Measurements from ENCODE around the gene DLG2. TPM values are rescaled to one million over a fixed set of nuclear protein-coding genes. Genes with fewer than 3 reads are reported as not detected.
"Not testable (repeated sequence)": the region's sequence is repeated elsewhere in the genome, so short reads cannot be mapped to it uniquely, and the experiment has no call there.

The DLG2 gene
- total and polyA plus RNA-seq, 9 donors = 2.5 to 20.7 (median 12.0) TPM

GRCh38 chr11:83424376-83425136, 2202.6 kb downstream of the DLG2 start:
- Histone ChIP-seq H3K4me3 (no peak overlapping the region), H3K27ac (no peak overlapping the region), H3K27me3 (no peaks in the 10 kb centered on the region), H3K9me3 (no peaks in the 10 kb centered on the region), H3K36me3 (no peaks in the 10 kb centered on the region), H3K4me1 (ENCODE audit: insufficient read depth) (no peaks in the 10 kb centered on the region)
- TF ChIP-seq EP300 (IDR thresholded peaks at IDR 0.05) = no peak
- TF ChIP-seq CTCF (IDR thresholded peaks at IDR 0.05) = no peak
- TF ChIP-seq POLR2A (IDR thresholded peaks at IDR 0.05) = no peak
- intact Hi-C loops (cut with DNase I) = no loop called here
- 10 to 19% (median 14%) methylated on average over 2 of the region's 2 CpGs for WGBS, 3 donors
- no peak for DNase-seq

GRCh38 chr11:83422641-83423040, 2204.5 kb downstream of the DLG2 start:
- WGBS, 3 donors = 78 to 87% (median 85%) methylated on average over 5 of the region's 5 CpGs
- DNase-seq; H3K4me3 ChIP-seq; intact Hi-C loops (cut with DNase I); H3K27ac ChIP-seq; H3K4me1 ChIP-seq (ENCODE audit: insufficient read depth); H3K36me3 ChIP-seq; H3K27me3 ChIP-seq; H3K9me3 ChIP-seq: not testable (repeated sequence)

- Histone ChIP-seq H3K9me3 (no peaks in the 10 kb centered on the region), H3K27me3 (no peaks in the 10 kb centered on the region), H3K4me3 (no peak overlapping the region), H3K4me1 (ENCODE audit: insufficient read depth) (no peaks in the 10 kb centered on the region), H3K27ac (no peak overlapping the region), H3K36me3 (no peaks in the 10 kb centered on the region)
- 61 to 69% (median 65%) methylated on average over 2 of the region's 2 CpGs for WGBS, 3 donors
- intact Hi-C loops (cut with DNase I) = no loop called here
- DNase-seq = no peak
- no peak for TF ChIP-seq CTCF (IDR thresholded peaks at IDR 0.05)
- no peak for TF ChIP-seq EP300 (IDR thresholded peaks at IDR 0.05)
- no peak for TF ChIP-seq POLR2A (IDR thresholded peaks at IDR 0.05)
Measured at GRCh38 chr11:83410605-83411565, 2216.3 kb downstream of the DLG2 start.

GRCh38 chr11:83409891-83410290, 2217.3 kb downstream of the DLG2 start:
- no peaks in the 10 kb centered on the region for H3K9me3 ChIP-seq
- H3K4me3 ChIP-seq = no peak overlapping the region
- intact Hi-C loops (cut with DNase I) = no loop called here
- TF ChIP-seq CTCF (IDR thresholded peaks at IDR 0.05) (no peak), EP300 (IDR thresholded peaks at IDR 0.05) (no peak), POLR2A (IDR thresholded peaks at IDR 0.05) (no peak)
- no peak for DNase-seq
- 79 to 85% (median 80%) methylated on average over 2 of the region's 2 CpGs for WGBS, 3 donors
- no peak overlapping the region for H3K27ac ChIP-seq
- H3K27me3 ChIP-seq = no peaks in the 10 kb centered on the region
- no peaks in the 10 kb centered on the region for H3K36me3 ChIP-seq
- H3K4me1 ChIP-seq (ENCODE audit: insufficient read depth) = no peaks in the 10 kb centered on the region

All from ovary (tissue), 9 donors.